ENCODE data around the gene SKOR1.

The SKOR1 gene, protein sequence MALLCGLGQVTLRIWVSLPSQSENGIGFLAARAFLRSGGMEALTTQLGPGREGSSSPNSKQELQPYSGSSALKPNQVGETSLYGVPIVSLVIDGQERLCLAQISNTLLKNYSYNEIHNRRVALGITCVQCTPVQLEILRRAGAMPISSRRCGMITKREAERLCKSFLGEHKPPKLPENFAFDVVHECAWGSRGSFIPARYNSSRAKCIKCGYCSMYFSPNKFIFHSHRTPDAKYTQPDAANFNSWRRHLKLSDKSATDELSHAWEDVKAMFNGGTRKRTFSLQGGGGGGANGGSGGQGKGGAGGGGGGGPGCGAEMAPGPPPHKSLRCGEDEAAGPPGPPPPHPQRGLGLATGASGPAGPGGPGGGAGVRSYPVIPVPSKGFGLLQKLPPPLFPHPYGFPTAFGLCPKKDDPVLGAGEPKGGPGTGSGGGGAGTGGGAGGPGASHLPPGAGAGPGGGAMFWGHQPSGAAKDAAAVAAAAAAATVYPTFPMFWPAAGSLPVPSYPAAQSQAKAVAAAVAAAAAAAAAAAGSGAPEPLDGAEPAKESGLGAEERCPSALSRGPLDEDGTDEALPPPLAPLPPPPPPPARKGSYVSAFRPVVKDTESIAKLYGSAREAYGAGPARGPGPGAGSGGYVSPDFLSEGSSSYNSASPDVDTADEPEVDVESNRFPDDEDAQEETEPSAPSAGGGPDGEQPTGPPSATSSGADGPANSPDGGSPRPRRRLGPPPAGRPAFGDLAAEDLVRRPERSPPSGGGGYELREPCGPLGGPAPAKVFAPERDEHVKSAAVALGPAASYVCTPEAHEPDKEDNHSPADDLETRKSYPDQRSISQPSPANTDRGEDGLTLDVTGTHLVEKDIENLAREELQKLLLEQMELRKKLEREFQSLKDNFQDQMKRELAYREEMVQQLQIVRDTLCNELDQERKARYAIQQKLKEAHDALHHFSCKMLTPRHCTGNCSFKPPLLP

DNA sequence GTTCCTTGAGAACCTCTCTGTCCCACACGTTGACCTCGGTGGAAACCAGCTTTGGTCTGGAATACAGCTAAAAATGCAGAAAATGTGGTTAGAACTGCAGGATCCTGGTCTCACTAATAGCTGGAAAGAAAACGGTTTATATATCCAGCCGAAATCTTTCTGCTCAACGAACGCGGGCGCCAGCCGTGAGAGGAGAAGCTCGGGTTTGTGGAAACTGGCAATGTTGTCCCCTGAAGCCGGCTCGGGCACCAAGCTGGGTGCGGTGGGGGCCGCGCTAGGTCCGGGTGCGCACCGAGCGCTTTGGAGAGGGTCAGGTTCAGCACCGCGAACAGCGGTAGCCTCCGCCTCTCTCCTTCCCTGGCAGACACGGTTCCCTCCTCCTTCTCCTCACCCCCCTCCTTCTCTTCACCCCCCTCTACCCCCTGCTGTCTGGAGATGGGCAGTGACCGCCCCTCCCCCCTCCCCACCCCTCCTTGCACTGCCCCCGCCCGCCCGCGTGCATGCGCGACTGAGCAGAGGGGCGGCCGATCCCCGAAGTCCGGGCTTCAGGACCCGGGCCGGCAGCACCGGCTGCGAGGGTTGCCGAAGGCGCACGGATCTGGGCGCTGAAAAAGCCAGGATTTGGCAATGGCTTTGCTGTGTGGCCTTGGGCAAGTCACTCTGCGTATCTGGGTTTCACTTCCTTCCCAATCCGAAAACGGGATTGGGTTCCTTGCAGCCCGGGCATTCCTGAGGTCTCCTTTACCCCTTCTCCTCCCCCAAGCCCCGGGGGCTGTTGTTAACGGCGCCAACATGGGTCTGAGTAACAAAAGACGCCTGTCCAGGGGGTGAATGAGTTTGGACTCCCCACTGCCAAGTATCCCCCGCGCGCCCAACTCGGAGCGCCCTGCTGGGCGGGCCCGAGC lies at the start of gene SKOR1:
TSS of gene SKOR1 (plus strand) at position 534 of the 905 bp plus-strand sequence. CDS start at position 628, 94 bp downstream.
- DNase-seq, result peak in 1 of 2 experiments; percentile 39

DNA sequence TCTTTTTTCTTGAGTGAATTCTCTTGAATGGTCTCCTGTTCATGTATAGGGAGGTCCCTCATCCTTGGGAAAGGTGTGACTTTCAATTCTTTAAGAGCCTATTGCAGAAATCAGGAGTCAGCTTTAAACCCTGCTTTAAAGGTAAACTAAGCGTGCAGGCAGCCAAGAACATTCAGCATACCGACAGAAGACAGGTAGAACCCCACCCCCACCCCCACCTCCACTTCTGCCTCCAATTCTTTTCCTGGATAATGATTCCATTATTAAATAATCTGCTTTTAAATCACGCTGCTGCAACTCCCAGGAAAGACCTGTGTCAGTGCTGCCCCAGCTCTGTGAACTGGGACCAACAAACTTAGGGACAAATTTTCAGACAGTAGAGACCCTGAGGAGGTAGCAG lies 49.3 kb upstream of the SKOR1 start:
- no peak for DNase-seq

DNA sequence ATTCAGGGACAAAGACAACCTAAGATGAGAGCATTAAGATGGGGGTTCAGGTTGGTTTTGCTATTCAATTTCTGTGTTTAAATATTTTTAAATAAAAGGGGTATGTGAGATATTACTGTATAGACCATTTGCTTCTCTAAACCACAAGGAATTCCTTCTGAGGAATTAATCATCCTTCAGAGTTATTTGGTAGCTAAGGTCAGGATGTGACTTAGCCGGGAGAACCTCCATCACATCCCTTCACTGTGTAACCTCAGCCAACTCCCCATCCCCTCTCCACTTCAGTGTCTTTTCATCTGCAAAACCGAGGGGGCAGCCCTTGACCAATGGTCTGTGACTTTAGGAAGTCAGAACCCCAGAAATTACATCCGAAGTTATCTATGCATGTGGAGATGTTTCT lies 48.7 kb upstream of the SKOR1 start:
- no peak for DNase-seq

DNA sequence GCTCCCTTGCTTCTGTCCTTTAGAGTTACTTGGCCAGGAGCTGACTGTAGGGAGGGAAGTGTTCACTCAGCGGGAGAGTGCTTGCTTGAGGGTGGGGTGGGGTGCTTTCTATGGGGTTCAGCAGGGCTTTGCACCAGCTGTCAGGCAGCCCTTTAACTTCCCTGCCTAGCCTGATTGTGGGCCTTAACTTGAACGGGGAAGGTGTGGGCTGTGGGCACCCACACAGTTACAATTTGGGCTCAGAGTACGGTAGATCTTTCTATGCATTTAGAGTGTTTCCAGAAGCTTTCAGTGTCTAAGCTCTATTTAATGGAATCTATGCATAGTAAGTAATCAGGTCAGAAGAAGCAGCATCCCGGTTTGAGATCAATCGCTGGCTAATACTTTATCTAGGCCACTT lies 48.2 kb upstream of the SKOR1 start:
- DNase-seq, result no peak

DNA sequence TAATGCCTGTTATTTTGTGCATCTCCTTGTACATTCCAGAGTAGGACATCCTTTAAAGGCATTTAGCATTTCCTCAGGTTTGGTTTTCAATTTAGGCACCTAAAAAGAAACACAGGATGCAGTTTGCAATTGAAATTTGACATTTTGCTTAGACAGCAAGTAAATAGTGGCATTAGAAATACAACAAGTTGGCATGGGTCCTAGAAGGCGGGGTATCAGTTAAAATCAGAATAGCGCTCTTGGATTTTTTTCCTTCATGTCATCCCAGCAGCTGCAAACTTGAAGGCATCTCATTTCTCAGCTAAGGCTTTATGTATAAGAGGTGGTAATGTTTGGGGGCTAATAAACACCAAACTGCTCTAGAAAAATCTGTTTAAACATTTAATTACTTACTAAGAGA lies 47.5 kb upstream of the SKOR1 start:
- DNase-seq, result no peak

DNA sequence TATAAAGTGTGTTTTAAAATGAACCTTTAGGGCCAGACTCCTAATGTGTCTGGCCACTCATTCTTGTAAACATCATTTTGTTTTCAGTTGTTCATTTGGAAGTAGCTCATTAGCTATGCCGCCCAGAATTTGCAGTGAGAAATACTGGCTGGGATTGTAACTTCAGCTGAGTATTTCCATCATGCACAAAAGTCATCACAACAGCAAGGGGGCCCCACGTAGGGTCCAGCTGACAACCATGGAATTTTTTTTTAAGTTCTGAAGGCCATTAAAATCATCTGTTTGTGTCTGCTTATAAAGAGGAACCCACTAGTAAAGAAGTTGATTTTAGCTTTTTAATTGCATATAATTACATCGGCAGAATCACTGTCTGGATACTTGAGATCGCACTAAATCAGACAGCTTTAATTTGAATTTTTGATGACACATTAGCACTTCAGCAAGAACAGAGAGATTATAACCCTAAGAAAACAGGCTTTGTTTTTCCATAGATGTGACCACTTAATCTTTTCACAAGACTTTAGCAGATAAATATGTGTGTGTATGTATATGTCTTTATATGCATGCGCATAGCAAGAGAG lies 46.3 kb upstream of the SKOR1 start:
- DNase-seq, result no peak

DNA sequence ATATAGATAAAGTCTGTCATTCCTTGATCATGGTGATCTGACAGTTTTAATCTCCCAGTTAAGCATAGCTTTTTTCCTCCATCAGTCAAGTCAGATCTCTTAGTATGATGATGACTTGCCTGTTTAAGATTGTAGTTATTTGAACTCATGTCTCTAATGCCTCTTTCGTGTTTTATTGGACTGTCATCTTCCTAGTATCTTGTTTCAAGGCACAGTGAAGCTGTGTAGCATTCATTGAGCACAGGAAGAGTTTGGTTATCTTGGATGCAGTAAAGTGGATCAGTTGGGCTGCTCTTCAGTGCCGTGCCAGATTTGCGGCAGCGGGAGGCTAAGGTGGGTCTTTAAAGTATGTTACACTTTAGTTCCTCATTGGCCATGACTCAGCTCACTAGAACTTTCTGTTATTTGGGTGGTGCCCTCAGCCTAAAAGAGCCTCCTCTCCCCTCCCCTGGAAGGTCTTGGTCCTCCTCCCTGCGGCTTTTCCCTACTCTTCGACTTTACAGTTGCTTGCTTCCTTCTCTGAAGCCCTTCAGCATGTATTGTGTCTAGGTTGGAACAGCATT lies 45.7 kb upstream of the SKOR1 start:
- no peak for DNase-seq

DNA sequence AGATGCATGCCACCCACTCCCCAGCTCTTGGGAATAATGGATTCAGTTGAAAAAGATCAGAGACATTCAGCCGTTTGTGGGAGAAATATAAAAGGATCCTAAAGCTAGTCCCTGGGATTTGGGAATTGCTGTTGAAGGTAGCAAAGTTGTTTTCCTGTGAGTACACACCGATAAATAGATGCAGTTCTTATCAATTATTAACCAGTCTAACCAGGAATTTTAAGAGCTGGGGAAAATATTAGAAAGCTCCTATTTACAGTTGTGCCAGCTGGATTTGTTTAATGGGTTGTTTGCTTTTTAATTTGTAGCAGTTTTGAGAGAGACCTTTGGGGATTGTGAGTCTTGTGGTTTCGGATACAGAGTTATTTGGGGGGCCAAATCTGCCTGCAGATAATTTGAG lies 44.2 kb upstream of the SKOR1 start:
- DNase-seq, result no peak

DNA sequence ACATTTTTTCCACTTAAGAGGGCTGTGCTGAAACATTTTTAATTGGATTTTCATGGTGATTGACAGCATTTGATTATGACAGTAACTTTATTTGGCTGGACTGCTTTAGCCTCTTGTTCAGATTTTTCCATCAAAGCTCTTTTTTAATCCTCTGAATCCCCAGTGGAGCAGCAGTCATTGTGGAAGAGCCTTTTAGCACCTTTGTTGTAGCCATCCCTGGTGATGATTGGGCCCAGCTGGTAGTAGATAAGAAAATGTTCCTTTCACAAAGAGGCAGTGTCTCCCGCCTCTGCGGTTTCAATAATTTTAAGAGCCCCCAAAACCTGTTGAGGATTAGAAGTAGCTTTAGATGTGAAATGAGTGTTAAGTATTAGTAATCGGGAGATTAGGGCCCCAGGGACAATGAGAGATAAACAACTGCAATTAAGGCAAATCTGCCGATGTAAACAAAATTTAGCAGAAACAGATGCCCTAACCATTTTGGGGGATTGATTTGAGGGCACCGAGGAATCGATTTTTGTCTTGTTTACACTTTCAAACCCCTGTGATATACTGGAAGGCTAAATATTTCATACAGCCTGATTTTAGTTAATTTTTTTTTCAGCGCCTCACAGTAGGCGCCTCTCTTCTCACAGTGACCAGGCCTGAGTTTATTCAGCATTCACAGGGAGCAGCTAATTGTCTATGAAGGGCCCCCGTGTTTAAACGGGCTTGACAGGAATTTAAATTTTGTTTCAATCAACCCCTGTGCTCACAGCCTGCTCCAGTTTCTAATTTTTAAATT lies 43.2 kb upstream of the SKOR1 start:
- DNase-seq, result peak; percentile 94 to 97

DNA sequence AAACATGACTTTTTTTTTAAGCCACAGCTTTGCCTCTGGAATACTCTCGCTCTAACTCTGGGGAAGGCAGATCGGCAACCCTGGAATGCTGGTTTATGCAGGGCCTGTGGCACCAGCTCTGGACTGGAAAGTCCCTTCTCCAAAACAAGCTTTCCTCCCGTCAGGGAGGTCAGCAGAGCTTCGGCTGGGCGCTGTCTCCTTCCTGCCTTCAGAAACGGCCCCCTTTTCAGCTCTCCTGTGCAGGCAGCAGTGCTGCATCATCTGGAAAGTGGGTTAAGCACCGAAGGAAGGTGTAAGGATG lies 42.7 kb upstream of the SKOR1 start:
- no peak for DNase-seq

DNA sequence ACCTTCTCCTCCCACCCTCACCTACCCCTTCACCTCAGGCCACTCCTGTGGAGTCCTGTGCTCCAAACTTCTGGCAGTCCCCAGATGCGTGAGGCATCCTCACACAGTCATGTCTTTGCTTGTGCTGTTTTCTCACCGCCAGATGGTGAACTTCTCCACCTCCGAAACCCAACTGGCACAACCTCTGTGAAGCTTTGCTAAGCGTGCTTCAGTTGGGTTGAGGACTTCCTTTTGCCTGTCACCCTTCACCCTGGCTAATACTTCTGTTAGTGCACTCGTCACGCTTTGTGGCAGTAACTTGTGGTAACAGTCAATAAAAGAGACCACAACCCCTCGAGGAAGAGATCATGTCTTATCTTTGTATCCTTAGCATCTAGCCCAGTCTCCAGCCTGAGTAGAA lies 42.0 kb upstream of the SKOR1 start:
- DNase-seq, result peak; percentile 84 to 93

DNA sequence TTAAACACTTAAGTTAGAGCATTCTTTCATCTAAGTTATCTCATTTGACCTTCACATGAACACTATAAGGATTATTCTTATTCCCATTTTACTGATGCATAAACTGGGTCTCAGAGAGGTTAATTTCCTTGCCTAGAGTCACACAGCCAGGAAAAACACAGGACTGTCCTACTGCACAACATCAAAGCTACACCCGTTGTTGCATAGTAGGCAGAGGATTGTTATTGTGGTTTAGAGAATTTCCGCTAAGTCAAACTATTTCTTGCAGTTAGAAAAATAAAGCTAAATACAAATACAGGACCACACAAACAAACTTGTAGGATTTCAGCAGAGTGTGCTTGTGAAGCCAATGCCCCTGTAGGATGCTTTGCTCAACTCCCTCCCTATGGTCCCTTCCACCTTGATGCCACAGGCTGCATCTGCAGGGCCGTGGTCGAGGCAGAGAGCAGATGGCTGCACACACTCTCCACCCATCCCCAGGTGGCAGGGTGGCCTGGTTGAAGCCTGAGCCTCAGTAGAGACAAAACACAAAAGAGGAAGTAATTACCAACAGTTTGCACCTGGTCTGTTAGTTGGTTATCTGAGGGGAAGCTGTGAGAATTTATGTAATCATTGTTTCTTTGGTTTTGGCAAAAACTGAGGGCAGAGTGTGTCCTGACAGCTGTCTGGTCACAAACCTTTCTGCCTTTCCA lies 41.1 kb upstream of the SKOR1 start:
- DNase-seq, result peak; percentile 46 to 70

DNA sequence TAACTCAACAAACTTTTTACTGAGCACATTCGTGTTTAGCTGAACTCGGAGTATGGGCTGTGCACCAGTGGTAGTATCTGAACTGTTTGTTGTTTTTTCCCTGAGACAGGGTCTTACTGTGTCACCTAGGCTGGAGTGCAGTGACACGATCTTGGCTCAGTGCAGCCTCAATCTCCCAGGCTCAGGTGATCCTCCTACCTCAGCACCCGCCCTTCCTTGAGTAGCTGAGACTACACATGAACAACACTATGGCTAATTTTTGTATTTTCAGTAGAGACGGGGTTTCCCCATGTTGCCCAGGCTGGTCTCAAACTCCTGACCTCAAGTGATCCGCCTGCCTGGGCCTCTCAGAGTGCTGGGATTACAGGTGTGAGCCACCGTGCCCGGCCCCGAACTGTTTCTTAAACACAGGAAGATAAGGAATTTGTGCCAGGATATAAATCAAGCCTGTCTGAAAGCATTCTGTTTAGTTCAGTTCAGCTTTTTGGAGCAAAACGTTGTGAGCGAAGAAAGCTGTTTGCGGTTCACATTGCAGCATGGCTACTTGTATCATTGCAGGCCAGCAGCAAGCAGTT lies 40.4 kb upstream of the SKOR1 start:
- no peak for DNase-seq

DNA sequence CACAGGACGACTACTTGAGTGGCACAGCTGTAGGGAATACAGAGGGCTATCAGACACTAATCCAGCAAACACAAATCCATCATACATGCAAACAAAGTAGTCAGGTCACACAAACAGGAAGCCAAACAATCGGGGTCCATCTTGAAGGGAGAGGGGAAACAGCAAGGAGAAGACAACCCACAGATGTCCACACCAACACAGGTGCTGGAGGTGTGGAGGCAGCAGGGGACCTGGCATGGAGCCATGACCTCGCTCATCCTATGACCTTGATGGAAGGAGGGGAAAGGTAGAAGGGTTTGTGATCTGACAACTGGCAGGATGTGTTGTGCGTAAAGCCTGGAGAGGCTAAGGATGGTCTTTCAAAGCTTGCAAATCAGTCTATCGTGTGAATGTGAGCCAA lies 39.9 kb upstream of the SKOR1 start:
- no peak for DNase-seq

DNA sequence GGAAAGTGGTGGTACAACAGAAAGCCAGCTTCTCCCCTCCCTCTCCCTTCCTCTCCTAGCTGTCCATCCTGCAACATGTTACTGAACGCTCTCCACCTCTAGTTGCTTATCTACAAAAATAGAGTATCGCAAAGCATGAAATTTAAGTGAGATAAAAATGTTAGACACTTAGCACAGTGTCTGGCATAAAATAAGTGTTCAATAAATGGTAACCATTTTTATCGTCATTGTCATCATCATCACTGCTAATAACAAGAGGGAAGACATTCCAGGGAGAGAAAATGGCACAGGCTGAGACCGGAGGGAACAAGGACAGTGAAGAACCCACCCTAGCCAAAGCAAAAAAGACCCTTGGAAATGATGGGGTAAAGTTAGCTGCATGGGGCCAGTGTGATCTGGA lies 38.7 kb upstream of the SKOR1 start:
- no peak for DNase-seq

DNA sequence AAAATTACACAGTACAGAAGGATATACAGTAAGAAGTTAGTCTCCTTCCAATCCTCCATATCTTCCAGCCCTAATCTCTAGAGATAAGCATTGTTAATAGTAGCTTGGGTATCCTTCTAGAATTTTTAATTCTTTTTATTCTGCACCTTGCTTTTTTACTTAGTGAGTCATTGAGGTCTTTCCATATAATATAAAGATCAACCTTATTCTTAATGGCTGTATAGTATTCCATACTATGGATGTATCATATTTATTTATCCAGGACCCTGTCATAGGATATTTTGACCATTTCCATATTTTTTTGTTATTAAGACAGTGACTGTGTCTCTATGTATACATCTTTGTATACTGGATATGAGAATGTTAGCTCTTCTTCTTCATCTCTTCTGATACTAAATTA lies 36.3 kb upstream of the SKOR1 start:
- DNase-seq, result no peak

DNA sequence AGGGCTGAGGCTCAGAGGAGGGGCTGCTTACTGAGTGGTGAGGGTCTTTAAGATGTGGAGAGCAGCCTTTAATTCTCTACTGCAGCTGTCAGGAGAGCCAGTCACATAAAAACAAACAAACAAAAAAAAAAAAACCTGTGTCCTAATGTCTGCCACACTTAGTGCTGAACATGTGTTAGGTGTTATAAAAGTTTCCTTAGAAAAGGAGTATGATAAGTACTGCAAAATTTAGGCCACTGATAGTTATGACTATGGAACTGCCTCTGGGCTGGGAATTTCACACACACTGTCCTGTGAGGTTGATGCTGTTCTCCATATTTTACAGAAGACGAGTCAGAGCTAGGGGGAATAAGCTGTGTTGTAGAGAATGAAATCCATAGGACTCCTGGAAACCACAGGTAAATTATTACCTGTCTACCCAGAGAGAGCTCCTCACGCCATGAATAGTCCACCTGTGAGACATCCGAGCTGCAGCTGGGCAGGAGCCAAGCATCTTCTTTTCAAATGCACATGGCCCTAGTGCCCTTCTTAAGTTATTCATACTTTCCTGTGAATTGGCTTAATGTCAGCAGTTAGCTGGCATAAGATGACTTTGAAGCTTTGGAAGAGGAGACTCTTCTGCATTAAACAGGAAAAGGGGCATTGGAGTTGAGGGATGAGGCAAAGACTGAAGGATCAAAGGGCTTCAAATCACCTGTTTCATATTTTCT lies 34.5 kb upstream of the SKOR1 start:
- no peak for DNase-seq

DNA sequence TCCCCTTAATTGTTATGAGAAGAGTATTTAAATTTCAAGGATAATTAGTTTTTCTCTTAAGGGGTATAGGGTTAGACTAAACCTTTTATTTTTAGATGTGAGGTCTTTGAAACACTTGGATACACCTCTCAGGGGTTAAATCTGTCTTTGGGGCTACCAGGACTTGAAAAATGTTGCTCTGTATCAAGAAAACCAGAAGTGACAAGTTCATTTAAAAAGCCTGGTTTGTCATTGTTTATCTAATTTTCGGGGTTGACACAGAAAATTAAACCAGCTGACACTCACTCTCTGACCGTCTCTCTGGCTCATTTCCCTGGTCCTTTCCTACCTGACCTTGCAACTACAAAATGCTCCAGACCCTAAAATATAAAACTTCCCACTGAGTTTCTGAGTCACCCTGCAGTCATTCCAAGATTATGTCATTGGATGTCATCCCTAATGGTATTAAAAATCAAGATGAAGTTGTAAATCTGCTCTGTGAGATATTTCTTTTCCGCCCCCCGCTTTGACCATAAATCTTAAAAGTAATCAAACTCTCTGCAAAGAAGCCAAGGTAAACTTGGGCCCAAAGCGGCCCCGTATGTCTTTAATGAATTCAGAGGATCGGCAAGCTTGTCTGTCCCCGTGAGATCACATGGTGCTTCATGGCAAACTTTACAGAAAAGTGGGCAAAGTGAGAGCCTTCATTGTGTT lies 32.9 kb upstream of the SKOR1 start:
- DNase-seq, result no peak

Data from NCI-H524 (cell line).